CD14-positive monocyte (primary cell): Measurements from ENCODE around the gene ADAMTS17. TPM values are rescaled to one million over a fixed set of nuclear protein-coding genes. Genes with fewer than 3 reads are reported as not detected.

Source experiments
- DNase-seq, 3 donors: peaks; one replicate each; pipeline ENCODE4 v3.0.0-alpha.2; 2011 to 2022
- H2AFZ ChIP-seq: 2 replicates; pipeline ENCODE4 v1.6.0; 2012; ENCODE audit warnings: mild to moderate bottlenecking, low read depth, low read length, inconsistent platforms; ENCODE audit not compliant: insufficient read depth, poor library complexity, severe bottlenecking
- H3K27ac ChIP-seq, 2 donors: 1 replicate in 1 of 2; 2 replicates in 1 of 2; pipeline ENCODE4 v1.5.1; 2012 to 2013; ENCODE audit warnings: low read length in 2 of 2, control low read depth in 1 of 2, inconsistent platforms in 1 of 2, low read depth in 1 of 2, mild to moderate bottlenecking in 1 of 2
- H3K27me3 ChIP-seq, 2 donors: one replicate each; pipeline versions ENCODE4 v1.6.0 to v1.6.1; 2011 to 2013; ENCODE audit warnings: low read length in 2 of 2; ENCODE audit not compliant: control insufficient read depth in 2 of 2, insufficient read depth in 2 of 2
- H3K36me3 ChIP-seq, 2 donors: replicated peaks in 1 of 2; 1 replicate in 1 of 2; 2 replicates in 1 of 2; pipeline versions ENCODE4 v1.5.1 to v1.6.1; 2012 to 2013; ENCODE audit warnings: low read length in 2 of 2, control low read depth in 1 of 2, inconsistent platforms in 1 of 2, mild to moderate bottlenecking in 1 of 2; ENCODE audit not compliant: insufficient read depth in 2 of 2, control insufficient read depth in 1 of 2
- H3K4me1 ChIP-seq, 2 donors: 1 replicate in 1 of 2; 2 replicates in 1 of 2; pipeline versions ENCODE4 v1.5.1 to v1.6.1; 2012 to 2013; ENCODE audit warnings: low read length in 2 of 2, control low read depth in 1 of 2, inconsistent platforms in 1 of 2, mild to moderate bottlenecking in 1 of 2, moderate library complexity in 1 of 2; ENCODE audit not compliant: insufficient read depth in 2 of 2, control insufficient read depth in 1 of 2
- H3K4me2 ChIP-seq: replicated peaks from 2 replicates; pipeline ENCODE3; 2012; ENCODE audit warnings: low read length, moderate library complexity, mild to moderate bottlenecking; ENCODE audit not compliant: poor library complexity, severe bottlenecking; ENCODE audit errors: extremely low read depth
- H3K4me3 ChIP-seq, 3 experiments: fragments of 200-600 bp in 1 of 3; sonication (generic) in 1 of 3; replicated peaks in 1 of 3; 1 replicate in 2 of 3; 2 replicates in 1 of 3; pipeline ENCODE4 v1.5.1; 2011 to 2013; ENCODE audit warnings: low read length in 3 of 3, mild to moderate bottlenecking in 3 of 3, control low read depth in 2 of 3, low read depth in 2 of 3, inconsistent platforms in 1 of 3, moderate library complexity in 1 of 3
- H3K79me2 ChIP-seq: 2 replicates; pipeline ENCODE4 v1.6.0; 2012; ENCODE audit warnings: mild to moderate bottlenecking, control low read depth, inconsistent platforms, low read length, moderate library complexity; ENCODE audit not compliant: insufficient read depth
- H3K9ac ChIP-seq: 2 replicates; pipeline ENCODE4 v1.6.0; 2017; ENCODE audit warnings: low read length, mild to moderate bottlenecking; ENCODE audit not compliant: insufficient read depth, poor library complexity, severe bottlenecking
- H3K9me3 ChIP-seq, 2 donors: replicated peaks in 1 of 2; 1 replicate in 1 of 2; 2 replicates in 1 of 2; pipeline versions ENCODE4 v1.5.1 to v1.6.1; 2012 to 2013; ENCODE audit warnings: low read length in 2 of 2, control low read depth in 1 of 2; ENCODE audit not compliant: control insufficient read depth in 1 of 2, insufficient read depth in 1 of 2
- H4K20me1 ChIP-seq: 2 replicates; pipeline ENCODE4 v1.6.0; 2012; ENCODE audit warnings: mild to moderate bottlenecking, low read length, control low read depth, moderate library complexity; ENCODE audit not compliant: insufficient read depth
- H3K27ac Mint-ChIP-seq, 7 donors: one replicate each; pipeline ENCODE4 v1.8.0; 2020; ENCODE audit warnings: mild to moderate bottlenecking in 7 of 7, mixed read lengths in 7 of 7, moderate library complexity in 6 of 7, inconsistent platforms in 2 of 7
- H3K27me3 Mint-ChIP-seq, 3 donors: one replicate each; pipeline ENCODE4 v1.8.0; 2021 to 2022; ENCODE audit warnings: low read depth in 3 of 3, mild to moderate bottlenecking in 3 of 3, mixed read lengths in 3 of 3, moderate library complexity in 3 of 3, inconsistent platforms in 1 of 3
- H3K36me3 Mint-ChIP-seq, 2 donors: one replicate each; pipeline ENCODE4 v1.8.0; 2020; ENCODE audit warnings: mixed read lengths in 2 of 2, inconsistent platforms in 1 of 2, mild to moderate bottlenecking in 1 of 2
- H3K4me1 Mint-ChIP-seq: one replicate; pipeline ENCODE4 v1.8.0; 2020; ENCODE audit warnings: mild to moderate bottlenecking, mixed read lengths
- H3K4me3 Mint-ChIP-seq, 2 donors: one replicate each; pipeline ENCODE4 v1.8.0; 2020; ENCODE audit warnings: mild to moderate bottlenecking in 2 of 2, mixed read lengths in 2 of 2, moderate library complexity in 1 of 2
- H3K9me3 Mint-ChIP-seq, 7 donors: one replicate each; pipeline ENCODE4 v1.8.0; 2020 to 2022; ENCODE audit warnings: mixed read lengths in 7 of 7, mild to moderate bottlenecking in 6 of 7, moderate library complexity in 6 of 7, inconsistent platforms in 2 of 7
- CTCF ChIP-seq: fragments of 200-600 bp; IDR thresholded peaks from one replicate; pipeline ENCODE4 v1.8.0; 2022; ENCODE audit warnings: antibody characterized with exemption, mild to moderate bottlenecking
- WGBS: methylation state at CpG from one replicate; pipeline ENCODE4 v1.1.5; 2013; ENCODE audit warnings: missing lambda C conversion rate; ENCODE audit not compliant: insufficient coverage; 5-methylcytosine and 5-hydroxymethylcytosine counted together
- intact Hi-C, 2 donors: fragments of 100-400 bp; cut with micrococcal nuclease; formaldehyde crosslinking; loops; one replicate each; pipeline versions ENCODE4 v1.15.0 to v1.15.1; 2023
- polyA plus RNA-seq, 3 donors: library from polyadenylated mRNA; depleted of rRNA in 1 of 3; unstranded in 2 of 3; stranded (reverse) in 1 of 3; fragments of 300-500 nt in 2 of 3; fragments of >200 nt in 1 of 3; fragmentation: Illumina TruSeq in 2 of 3; gene quantifications; 1 replicate in 2 of 3; 2 replicates in 1 of 3; pipeline ENCODE4 v1.2.3, GENCODE V29; 2012 to 2021
- small RNA-seq: library from RNA; depleted of rRNA; stranded (forward); fragments of <200 nt; gene quantifications from one replicate; pipeline ENCODE3, GENCODE V24; 2012; ENCODE audit warnings: low read depth; ENCODE audit not compliant: insufficient read length

The ADAMTS17 gene
- polyA plus RNA-seq, 3 donors: 0.03 to 0.25 TPM; not detected in 1

GRCh38 chr15:99925661-99926461, 415.9 kb downstream of the ADAMTS17 start:
- peak overlapping the region; percentile 69 to 77 for H3K27ac ChIP-seq
- H3K4me3 ChIP-seq: peak overlapping the region; percentile 34 to 75 (median 46)
- H3K36me3 ChIP-seq: no peaks in the 10 kb centered on the region
- peaks cover 23 to 41% of the 10 kb centered on the region in 2 donors for H3K27me3 ChIP-seq
- no peaks in the 10 kb centered on the region for H4K20me1 ChIP-seq
- peak overlapping the region; percentile 45 for H3K9ac ChIP-seq
- no peaks in the 10 kb centered on the region for H3K9me3 ChIP-seq
- H3K9me3 Mint-ChIP-seq: peaks cover 0 to 6% (median 0%) of the 10 kb centered on the region in 7 donors
- no peak for TF ChIP-seq CTCF
- peaks cover 13% of the 10 kb centered on the region for H3K4me1 Mint-ChIP-seq
- peaks cover 38 to 52% (median 46%) of the 10 kb centered on the region in 3 donors for H3K27me3 Mint-ChIP-seq
- peak overlapping the region; percentile 90 for H3K4me2 ChIP-seq
- peaks cover 14 to 17% of the 10 kb centered on the region in 2 donors for H3K4me1 ChIP-seq
- intact Hi-C loops: loop anchor here (10.0 kb wide), 2 partner anchors 191 to 671 kb away; partner anchors contain the start of genes LYSMD4 (in 2 of the 2) and LRRC28 (in 1 of the 2)
- 0% methylated on average over 9 of the region's 33 CpGs for WGBS
- peak overlapping the region; percentile 11 to 85 (median 54) for H3K27ac Mint-ChIP-seq
- H3K36me3 Mint-ChIP-seq: no peaks in the 10 kb centered on the region
- no peaks in the 10 kb centered on the region for H3K79me2 ChIP-seq
- H3K4me3 Mint-ChIP-seq: peak overlapping the region; percentile 75 to 83
- peak; percentile 25 to 59 (median 44) for DNase-seq
- peak overlapping the region; percentile 77 for H2AFZ ChIP-seq

- Histone ChIP-seq H3K36me3 (no peaks in the 10 kb centered on the region), H3K27ac (no peak overlapping the region), H3K9me3 (no peaks in the 10 kb centered on the region), H4K20me1 (no peaks in the 10 kb centered on the region), H3K4me3 (no peak overlapping the region), H3K4me1 (peaks cover 10 to 12% of the 10 kb centered on the region in 2 donors), H3K27me3 (peaks cover 21 to 33% of the 10 kb centered on the region in 2 donors), H3K79me2 (no peaks in the 10 kb centered on the region), H3K4me2 (no peak overlapping the region), H2AFZ (no peak overlapping the region), H3K9ac (no peak overlapping the region)
- H3K4me3 Mint-ChIP-seq: peak overlapping the region in 1 of 2 donors; percentile 58
- intact Hi-C loops: loop anchor here (10.0 kb wide), 2 partner anchors 189 to 669 kb away; partner anchors contain the start of genes LYSMD4 (in 2 of the 2) and LRRC28 (in 1 of the 2)
- H3K27ac Mint-ChIP-seq: no peak overlapping the region
- H3K4me1 Mint-ChIP-seq: peaks cover 11% of the 10 kb centered on the region
- TF ChIP-seq CTCF: no peak
- no CpG with 5 or more reads among the region's 3 CpGs for WGBS
- no peak for DNase-seq
- H3K27me3 Mint-ChIP-seq: peaks cover 31 to 39% (median 37%) of the 10 kb centered on the region in 3 donors
- H3K36me3 Mint-ChIP-seq: no peaks in the 10 kb centered on the region
- peaks cover 0 to 4% (median 0%) of the 10 kb centered on the region in 7 donors for H3K9me3 Mint-ChIP-seq
Measured at GRCh38 chr15:99923711-99924110, 418.1 kb downstream of the ADAMTS17 start.

Small RNA genes within 50 kb of the gene (small RNA-seq; reads per million reads assigned to genes)
- gene RNA5SP402: not detected

Other genes starting within 250 kb of the ADAMTS17 start
- under 1 TPM in 1 of 3 donors, not detected in 2; 0.04 TPM for gene CERS3, start 187.0 kb upstream of the ADAMTS17 start, polyA plus RNA-seq